ENCODE data around the gene NANOS3.

NANOS3 gene

DNA sequence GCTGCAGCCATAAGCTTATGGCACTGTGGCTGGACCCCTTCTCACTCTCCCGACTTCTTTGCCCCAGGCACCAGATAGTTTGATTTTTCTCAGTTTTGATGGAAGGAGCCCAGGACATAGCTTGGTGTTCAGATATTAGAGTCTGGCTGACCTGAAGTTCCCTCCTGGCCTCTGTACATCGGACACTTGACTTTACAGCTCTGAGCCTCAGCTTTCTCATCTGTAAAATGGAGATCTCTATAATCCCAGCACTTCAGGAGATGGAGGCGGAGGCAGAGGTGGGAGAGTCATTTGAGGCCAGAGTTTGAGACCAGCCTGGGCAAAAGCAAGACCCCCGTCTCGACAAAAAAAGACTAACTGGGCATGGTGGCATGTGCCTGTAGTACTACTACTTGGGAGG lies 30.0 kb downstream of the NANOS3 start:
- H3K4me3 ChIP-seq (ENCODE audit: low read depth, low read length), result peak overlapping the region; percentile 79
- TF ChIP-seq, protein P1, sequence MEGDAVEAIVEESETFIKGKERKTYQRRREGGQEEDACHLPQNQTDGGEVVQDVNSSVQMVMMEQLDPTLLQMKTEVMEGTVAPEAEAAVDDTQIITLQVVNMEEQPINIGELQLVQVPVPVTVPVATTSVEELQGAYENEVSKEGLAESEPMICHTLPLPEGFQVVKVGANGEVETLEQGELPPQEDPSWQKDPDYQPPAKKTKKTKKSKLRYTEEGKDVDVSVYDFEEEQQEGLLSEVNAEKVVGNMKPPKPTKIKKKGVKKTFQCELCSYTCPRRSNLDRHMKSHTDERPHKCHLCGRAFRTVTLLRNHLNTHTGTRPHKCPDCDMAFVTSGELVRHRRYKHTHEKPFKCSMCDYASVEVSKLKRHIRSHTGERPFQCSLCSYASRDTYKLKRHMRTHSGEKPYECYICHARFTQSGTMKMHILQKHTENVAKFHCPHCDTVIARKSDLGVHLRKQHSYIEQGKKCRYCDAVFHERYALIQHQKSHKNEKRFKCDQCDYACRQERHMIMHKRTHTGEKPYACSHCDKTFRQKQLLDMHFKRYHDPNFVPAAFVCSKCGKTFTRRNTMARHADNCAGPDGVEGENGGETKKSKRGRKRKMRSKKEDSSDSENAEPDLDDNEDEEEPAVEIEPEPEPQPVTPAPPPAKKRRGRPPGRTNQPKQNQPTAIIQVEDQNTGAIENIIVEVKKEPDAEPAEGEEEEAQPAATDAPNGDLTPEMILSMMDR (IDR thresholded peaks at IDR 0.05; ENCODE audit: low read depth, low read length), result no peak

DNA sequence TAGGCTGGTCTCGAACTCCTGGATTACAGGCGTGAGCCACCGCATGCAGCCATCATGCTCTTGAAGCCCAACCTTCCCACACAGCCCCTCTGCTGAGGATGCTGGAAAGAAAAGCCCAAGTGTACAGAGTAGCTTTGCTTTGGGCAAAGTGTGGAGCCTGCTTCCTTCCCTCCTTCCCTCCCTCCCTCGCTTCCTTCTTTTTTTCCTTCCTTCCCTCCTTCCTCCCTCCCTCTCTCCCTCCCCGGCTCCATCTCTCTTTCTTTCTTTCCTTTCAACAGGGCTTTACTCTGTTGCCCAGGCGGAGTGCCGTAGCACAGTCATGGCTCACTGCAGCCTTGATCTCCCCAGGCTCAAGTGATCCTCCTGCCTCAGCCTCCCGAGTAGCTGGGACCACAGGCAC lies 31.7 kb downstream of the NANOS3 start:
- TF ChIP-seq, protein P1 (IDR thresholded peaks at IDR 0.05; ENCODE audit: low read depth, low read length), result no peak

DNA sequence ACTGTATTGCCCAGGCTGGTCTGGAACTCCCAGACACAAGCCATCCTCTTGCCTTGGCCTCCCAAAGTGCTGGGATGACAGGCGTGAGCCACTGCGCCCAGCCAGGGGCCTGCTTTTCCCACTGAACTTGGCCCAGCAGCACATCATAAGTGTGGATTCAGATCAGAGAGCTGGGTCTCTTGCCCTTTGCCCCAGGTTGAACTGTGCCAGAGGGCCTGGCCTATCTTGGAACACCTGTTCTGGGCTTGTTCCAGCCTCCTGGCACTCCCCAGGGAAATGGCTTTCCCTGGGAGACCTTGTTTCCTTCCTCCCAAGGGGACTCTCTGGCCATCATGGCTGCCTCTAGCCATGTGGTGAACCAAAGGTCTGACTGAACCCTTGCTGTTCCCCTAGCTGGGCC lies 32.5 kb downstream of the NANOS3 start:
- H3K4me3 ChIP-seq (ENCODE audit: low read depth, low read length), result no peak overlapping the region
- TF ChIP-seq, protein P1 (IDR thresholded peaks at IDR 0.05; ENCODE audit: low read depth, low read length), result no peak

More for the DNA sequence above, 31.7 kb downstream of the NANOS3 start:
- H3K4me3 ChIP-seq (ENCODE audit: low read depth, low read length), result no peak overlapping the region

DNA sequence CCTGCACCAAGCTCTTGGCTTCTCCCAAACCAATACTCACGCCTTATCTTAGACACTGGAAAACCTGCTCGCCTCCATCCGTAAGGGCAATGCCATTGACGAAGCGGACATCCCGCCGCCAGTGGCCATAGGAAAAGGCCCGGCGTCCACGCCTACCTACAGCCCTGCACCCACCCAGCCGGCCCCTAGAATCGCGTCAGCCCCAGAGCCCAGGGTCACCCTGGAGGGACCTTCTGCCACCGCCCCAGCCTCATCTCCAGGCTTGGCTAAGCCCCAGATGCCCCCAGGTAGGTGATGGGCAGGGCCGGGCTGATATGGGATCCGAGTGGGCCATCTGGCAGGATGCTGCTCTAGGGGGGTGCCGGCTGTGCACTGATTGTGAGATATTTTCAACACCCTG lies 36.4 kb downstream of the NANOS3 start:
- TF ChIP-seq, protein P1 (IDR thresholded peaks at IDR 0.05; ENCODE audit: low read depth, low read length), result no peak
- H3K4me3 ChIP-seq (ENCODE audit: low read depth, low read length), result no peak overlapping the region

DNA sequence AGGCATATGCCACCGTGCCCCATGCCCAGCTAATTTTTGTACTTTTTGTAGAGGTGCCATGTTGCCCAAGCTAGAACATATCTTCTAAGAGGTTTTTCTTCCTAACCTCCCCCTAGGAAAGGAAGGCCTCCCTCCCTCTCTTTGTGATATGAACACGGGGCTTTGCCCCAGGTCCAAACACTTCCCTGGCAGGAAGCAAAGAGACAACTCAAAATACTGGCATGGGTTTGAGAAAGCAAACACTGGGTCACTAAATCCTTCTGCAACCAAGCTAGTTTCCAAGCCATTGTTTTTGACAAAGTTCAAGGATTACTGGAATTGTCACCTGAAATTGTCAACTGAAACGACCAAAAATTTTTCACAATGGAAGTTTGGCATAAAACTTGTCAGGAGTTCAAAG lies 37.8 kb downstream of the NANOS3 start:
- no peak overlapping the region for H3K4me3 ChIP-seq (ENCODE audit: low read depth, low read length)
- TF ChIP-seq, protein P1 (IDR thresholded peaks at IDR 0.05; ENCODE audit: low read depth, low read length), result no peak

DNA sequence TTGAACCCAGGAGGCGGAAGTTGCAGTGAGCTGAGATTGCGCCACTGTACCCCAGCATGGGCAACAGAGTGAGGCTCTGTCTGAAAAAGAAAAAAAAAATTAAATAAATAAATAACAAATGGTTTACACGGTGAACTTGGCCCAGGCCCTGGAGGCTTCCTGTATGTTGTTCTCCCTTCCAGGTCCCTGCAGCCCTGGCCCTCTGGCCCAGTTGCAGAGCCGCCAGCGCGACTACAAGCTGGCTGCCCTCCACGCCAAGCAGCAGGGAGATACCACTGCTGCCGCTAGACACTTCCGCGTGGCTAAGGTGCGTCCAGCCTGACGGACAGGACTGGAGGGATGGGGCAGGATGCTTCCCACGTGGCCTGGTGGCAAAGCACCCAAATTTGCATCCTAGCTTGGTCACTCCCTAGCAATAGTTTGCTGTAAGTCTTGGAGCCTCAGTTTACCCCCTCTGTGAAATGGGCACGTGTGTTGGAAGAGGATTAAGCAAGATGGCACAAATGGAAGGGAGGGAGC lies 41.0 kb downstream of the NANOS3 start:
- TF ChIP-seq, protein P1 (IDR thresholded peaks at IDR 0.05; ENCODE audit: low read depth, low read length), result no peak
- no peak overlapping the region for H3K4me3 ChIP-seq (ENCODE audit: low read depth, low read length)

DNA sequence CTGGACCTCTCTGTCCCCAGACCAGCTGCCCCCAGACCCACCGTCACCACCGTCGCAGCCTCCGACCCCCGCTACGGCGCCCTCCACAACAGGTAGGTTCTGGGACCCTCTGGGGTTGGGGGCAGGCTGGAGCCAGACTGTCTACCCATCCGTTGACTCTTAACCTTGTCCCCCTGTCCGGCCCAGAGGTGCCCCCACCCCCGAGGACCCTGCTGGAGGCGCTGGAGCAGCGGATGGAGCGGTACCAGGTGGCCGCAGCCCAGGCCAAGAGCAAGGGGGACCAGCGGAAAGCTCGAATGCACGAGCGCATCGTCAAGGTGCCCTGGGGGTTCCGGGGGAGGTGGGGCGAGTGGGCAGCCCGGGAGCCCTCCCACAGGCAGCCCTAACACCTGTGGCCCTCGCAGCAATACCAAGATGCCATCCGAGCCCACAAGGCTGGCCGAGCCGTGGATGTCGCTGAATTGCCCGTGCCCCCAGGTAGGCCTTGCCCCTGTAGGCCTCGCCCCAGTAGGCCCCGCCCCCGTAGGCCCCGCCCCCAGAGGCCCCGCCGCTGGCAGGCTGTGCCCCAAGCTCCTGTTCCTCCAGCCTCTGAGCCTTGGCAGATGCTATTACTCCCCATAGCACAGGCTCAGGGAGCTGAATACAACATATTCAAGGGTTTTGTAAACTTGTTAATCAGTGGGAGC lies 41.9 kb downstream of the NANOS3 start:
- TF ChIP-seq, protein P1 (IDR thresholded peaks at IDR 0.05; ENCODE audit: low read depth, low read length), result no peak
- H3K4me3 ChIP-seq (ENCODE audit: low read depth, low read length), result no peak overlapping the region
